Measurements from ENCODE around the gene FAM219B. TPM values are rescaled to one million over a fixed set of nuclear protein-coding genes. Genes with fewer than 3 reads are reported as not detected.

Gene FAM219B
- total and polyA plus RNA-seq, 4 donors: 7.5 to 15.6 (median 12.2) TPM

- Histone ChIP-seq H3K4me1 (ENCODE audit: control insufficient read depth in 4 of 4, insufficient read depth in 4 of 4, low read length in 3 of 4) (peaks cover 12 to 51% (median 35%) of the 10 kb centered on the region in 4 donors), H3K9ac (ENCODE audit: low read depth in 1 of 2, low read length in 2 of 2) (peak overlapping the region; percentile 63 to 89), H3K27me3 (ENCODE audit: control insufficient read depth in 4 of 4, insufficient read depth in 4 of 4, low read length in 3 of 4) (no peaks in the 10 kb centered on the region), H3K4me3 (ENCODE audit: low read depth in 1 of 3, low read length in 3 of 3) (peak overlapping the region; percentile 54 to 96 (median 92)), H3K9me3 (ENCODE audit: control insufficient read depth in 4 of 4, low read length in 3 of 4) (no peaks in the 10 kb centered on the region), H3K36me3 (ENCODE audit: control insufficient read depth in 4 of 4, insufficient read depth in 3 of 4, low read depth in 1 of 4, low read length in 3 of 4) (no peaks in the 10 kb centered on the region), H3K27ac (ENCODE audit: low read depth in 1 of 2, low read length in 2 of 2) (peak overlapping the region; percentile 93 to 97)
- under 1% methylated on average over 11 of the region's 11 CpGs for WGBS
- DNase-seq (ENCODE audit: low spot score): no peak
- no peak for TF ChIP-seq ATF3 (IDR thresholded peaks at IDR 0.05)
- TF ChIP-seq, protein P1, sequence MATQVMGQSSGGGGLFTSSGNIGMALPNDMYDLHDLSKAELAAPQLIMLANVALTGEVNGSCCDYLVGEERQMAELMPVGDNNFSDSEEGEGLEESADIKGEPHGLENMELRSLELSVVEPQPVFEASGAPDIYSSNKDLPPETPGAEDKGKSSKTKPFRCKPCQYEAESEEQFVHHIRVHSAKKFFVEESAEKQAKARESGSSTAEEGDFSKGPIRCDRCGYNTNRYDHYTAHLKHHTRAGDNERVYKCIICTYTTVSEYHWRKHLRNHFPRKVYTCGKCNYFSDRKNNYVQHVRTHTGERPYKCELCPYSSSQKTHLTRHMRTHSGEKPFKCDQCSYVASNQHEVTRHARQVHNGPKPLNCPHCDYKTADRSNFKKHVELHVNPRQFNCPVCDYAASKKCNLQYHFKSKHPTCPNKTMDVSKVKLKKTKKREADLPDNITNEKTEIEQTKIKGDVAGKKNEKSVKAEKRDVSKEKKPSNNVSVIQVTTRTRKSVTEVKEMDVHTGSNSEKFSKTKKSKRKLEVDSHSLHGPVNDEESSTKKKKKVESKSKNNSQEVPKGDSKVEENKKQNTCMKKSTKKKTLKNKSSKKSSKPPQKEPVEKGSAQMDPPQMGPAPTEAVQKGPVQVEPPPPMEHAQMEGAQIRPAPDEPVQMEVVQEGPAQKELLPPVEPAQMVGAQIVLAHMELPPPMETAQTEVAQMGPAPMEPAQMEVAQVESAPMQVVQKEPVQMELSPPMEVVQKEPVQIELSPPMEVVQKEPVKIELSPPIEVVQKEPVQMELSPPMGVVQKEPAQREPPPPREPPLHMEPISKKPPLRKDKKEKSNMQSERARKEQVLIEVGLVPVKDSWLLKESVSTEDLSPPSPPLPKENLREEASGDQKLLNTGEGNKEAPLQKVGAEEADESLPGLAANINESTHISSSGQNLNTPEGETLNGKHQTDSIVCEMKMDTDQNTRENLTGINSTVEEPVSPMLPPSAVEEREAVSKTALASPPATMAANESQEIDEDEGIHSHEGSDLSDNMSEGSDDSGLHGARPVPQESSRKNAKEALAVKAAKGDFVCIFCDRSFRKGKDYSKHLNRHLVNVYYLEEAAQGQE (IDR thresholded peaks at IDR 0.05): no peak
- no peak for TF ChIP-seq HNF4A (conservative IDR thresholded peaks at IDR 0.05)
- TF ChIP-seq EGR1 (IDR thresholded peaks at IDR 0.05; ENCODE audit: low read depth in 2 of 2): no peak
- TF ChIP-seq TAF1 (conservative IDR thresholded peaks at IDR 0.05): no peak
- no peak for TF ChIP-seq RAD21 (IDR thresholded peaks at IDR 0.05)
- TF ChIP-seq SP1 (IDR thresholded peaks at IDR 0.05): no peak
- no peak for TF ChIP-seq ZBTB33 (IDR thresholded peaks at IDR 0.05)
- no peak for TF ChIP-seq NR2F2 (IDR thresholded peaks at IDR 0.05)
- no peak for TF ChIP-seq CTCF (IDR thresholded peaks at IDR 0.05; ENCODE audit: low read depth, low read length, missing input control)
- no peak for TF ChIP-seq HNF4G (IDR thresholded peaks at IDR 0.05)
- no peak for TF ChIP-seq FOXA1 (IDR thresholded peaks at IDR 0.05)
- TF ChIP-seq RXRA (IDR thresholded peaks at IDR 0.05): no peak
- no peak for TF ChIP-seq JUND (IDR thresholded peaks at IDR 0.05)
- TF ChIP-seq MAX (IDR thresholded peaks at IDR 0.05): no peak
- TF ChIP-seq GABPA (IDR thresholded peaks at IDR 0.05 in 1 of 2, conservative IDR thresholded peaks at IDR 0.05 in 1 of 2): no peak
- TF ChIP-seq FOXA2 (IDR thresholded peaks at IDR 0.05): no peak
Measured at GRCh38 chr15:74872702-74873035, 34.0 kb downstream of the FAM219B start.

Data from liver (tissue), 9 donors.